Liver (tissue), 9 donors: Measurements from ENCODE around the gene PLA2G7. TPM values are rescaled to one million over a fixed set of nuclear protein-coding genes. Genes with fewer than 3 reads are reported as not detected.

ENCODE experiments used
- DNase-seq: peaks from one replicate; pipeline ENCODE4 v3.0.0-alpha.2; 2017; ENCODE audit warnings: low spot score
- H3K27ac ChIP-seq, 2 donors: one replicate each; pipeline ENCODE4 v1.7.0; 2013; ENCODE audit warnings: inconsistent platforms in 2 of 2, low read length in 2 of 2, control low read depth in 1 of 2, low read depth in 1 of 2, mild to moderate bottlenecking in 1 of 2
- H3K27me3 ChIP-seq, 4 donors: one replicate each; pipeline versions ENCODE4 v1.6.1 to v1.7.0; 2013; ENCODE audit warnings: low read length in 3 of 4, inconsistent platforms in 1 of 4, mild to moderate bottlenecking in 1 of 4, moderate library complexity in 1 of 4; ENCODE audit not compliant: control insufficient read depth in 4 of 4, insufficient read depth in 4 of 4
- H3K36me3 ChIP-seq, 4 donors: one replicate each; pipeline versions ENCODE4 v1.6.1 to v1.7.0; 2013; ENCODE audit warnings: low read length in 3 of 4, mild to moderate bottlenecking in 3 of 4, low read depth in 1 of 4, moderate library complexity in 1 of 4; ENCODE audit not compliant: control insufficient read depth in 4 of 4, insufficient read depth in 3 of 4
- H3K4me1 ChIP-seq, 4 donors: one replicate each; pipeline versions ENCODE4 v1.6.1 to v1.7.0; 2013; ENCODE audit warnings: low read length in 3 of 4, mild to moderate bottlenecking in 3 of 4, moderate library complexity in 1 of 4; ENCODE audit not compliant: control insufficient read depth in 4 of 4, insufficient read depth in 4 of 4
- H3K4me3 ChIP-seq, 3 donors: one replicate each; pipeline versions ENCODE4 v1.6.1 to v1.7.0; 2013; ENCODE audit warnings: low read length in 3 of 3, control low read depth in 1 of 3, low read depth in 1 of 3, mild to moderate bottlenecking in 1 of 3
- H3K9ac ChIP-seq, 2 donors: one replicate each; pipeline ENCODE4 v1.7.0; 2013; ENCODE audit warnings: low read length in 2 of 2, mild to moderate bottlenecking in 2 of 2, moderate library complexity in 2 of 2, control low read depth in 1 of 2, low read depth in 1 of 2
- H3K9me3 ChIP-seq, 4 donors: one replicate each; pipeline versions ENCODE4 v1.6.1 to v1.7.0; 2013; ENCODE audit warnings: low read length in 3 of 4; ENCODE audit not compliant: control insufficient read depth in 4 of 4
- FOXA1 ChIP-seq: IDR thresholded peaks from 2 replicates; pipeline ENCODE4 v1.6.1; 2016; ENCODE audit warnings: antibody characterized with exemption
- FOXA2 ChIP-seq: IDR thresholded peaks from 2 replicates; pipeline ENCODE4 v1.6.1; 2016; ENCODE audit warnings: antibody characterized with exemption
- GABPA ChIP-seq, 2 donors: IDR thresholded peaks in 1 of 2; conservative IDR thresholded peaks in 1 of 2; 2 replicates each; pipeline ENCODE4 v1.6.1; 2016; ENCODE audit warnings: antibody characterized with exemption in 2 of 2, mild to moderate bottlenecking in 1 of 2, moderate library complexity in 1 of 2
- HNF4A ChIP-seq, 2 donors: conservative IDR thresholded peaks; 2 replicates each; pipeline ENCODE4 v1.6.1; 2016; ENCODE audit warnings: antibody characterized with exemption in 2 of 2, mild to moderate bottlenecking in 2 of 2
- HNF4G ChIP-seq: IDR thresholded peaks from 2 replicates; pipeline ENCODE4 v1.6.1; 2016; ENCODE audit warnings: antibody characterized with exemption
- JUND ChIP-seq, 2 donors: IDR thresholded peaks; 2 replicates each; pipeline ENCODE4 v1.6.1; 2016; ENCODE audit warnings: antibody characterized with exemption in 2 of 2
- NR2F2 ChIP-seq: IDR thresholded peaks from 2 replicates; pipeline ENCODE4 v1.6.1; 2016; ENCODE audit warnings: antibody characterized with exemption
- RAD21 ChIP-seq, 2 donors: IDR thresholded peaks; 2 replicates each; pipeline ENCODE4 v1.6.1; 2016; ENCODE audit warnings: antibody characterized with exemption in 2 of 2, mild to moderate bottlenecking in 2 of 2
- RXRA ChIP-seq, 2 donors: IDR thresholded peaks; 2 replicates each; pipeline ENCODE4 v1.6.1; 2017 to 2018; ENCODE audit warnings: antibody characterized with exemption in 2 of 2, mild to moderate bottlenecking in 1 of 2
- SP1 ChIP-seq: IDR thresholded peaks from 2 replicates; pipeline ENCODE4 v1.6.1; 2018; ENCODE audit warnings: antibody characterized with exemption, mild to moderate bottlenecking
- TAF1 ChIP-seq: conservative IDR thresholded peaks from 2 replicates; pipeline ENCODE4 v1.6.1; 2016; ENCODE audit warnings: antibody characterized with exemption, mild to moderate bottlenecking
- YY1 ChIP-seq: IDR thresholded peaks from 2 replicates; pipeline ENCODE4 v1.6.1; 2016; ENCODE audit warnings: antibody characterized with exemption, mild to moderate bottlenecking
- WGBS: extraction: QIAGEN DNeasy Blood & Tissue Kit; methylation state at CpG from one replicate; pipeline ENCODE4 v1.1.7; 2013; 5-methylcytosine and 5-hydroxymethylcytosine counted together
- polyA plus RNA-seq, 2 donors: library from polyadenylated mRNA; stranded (reverse) in 1 of 2; unstranded in 1 of 2; fragments of 200-250 nt in 1 of 2; fragments of >200 nt in 1 of 2; fragmentation: Nextera tagmentation in 1 of 2; extraction: Ambion mirVana in 1 of 2; gene quantifications; one replicate each; pipeline versions ENCODE4 v1.2.1 to v1.2.3, GENCODE V29; 2013 to 2015
- total RNA-seq, 2 donors: library from RNA; depleted of rRNA; stranded (reverse); fragments of >200 nt; gene quantifications; one replicate each; pipeline ENCODE4 v1.2.3, GENCODE V29; 2014
- TF ChIP-seq, protein P1 (sequence below): IDR thresholded peaks from 2 replicates; pipeline ENCODE4 v1.6.1; 2016; ENCODE audit warnings: antibody characterized with exemption
- TF ChIP-seq, protein P2 (sequence below): fragments of 150-350 bp; IDR thresholded peaks from 2 replicates; pipeline ENCODE4 v1.5.1; 2017; ENCODE audit warnings: improper control_type of control experiment, low read depth, low read length; ENCODE audit not compliant: missing input control
- TF ChIP-seq, protein P3 (sequence below): IDR thresholded peaks from 2 replicates; pipeline ENCODE4 v1.6.1; 2016; ENCODE audit warnings: antibody characterized with exemption, mild to moderate bottlenecking
- TF ChIP-seq, protein P4 (sequence below): IDR thresholded peaks from 2 replicates; pipeline ENCODE4 v1.6.1; 2016; ENCODE audit warnings: antibody characterized with exemption
- TF ChIP-seq, protein P5 (sequence below): IDR thresholded peaks from 2 replicates; pipeline ENCODE4 v1.6.1; 2016; ENCODE audit warnings: antibody characterized with exemption
- donor health status: healthy.
- donor health status: healthy.
- donor health status: healthy.
- donor health status: healthy.
- donor health status: healthy.

The PLA2G7 gene
- total and polyA plus RNA-seq, 4 donors = 0.35 to 24.7 (median 1.3) TPM

DNA sequence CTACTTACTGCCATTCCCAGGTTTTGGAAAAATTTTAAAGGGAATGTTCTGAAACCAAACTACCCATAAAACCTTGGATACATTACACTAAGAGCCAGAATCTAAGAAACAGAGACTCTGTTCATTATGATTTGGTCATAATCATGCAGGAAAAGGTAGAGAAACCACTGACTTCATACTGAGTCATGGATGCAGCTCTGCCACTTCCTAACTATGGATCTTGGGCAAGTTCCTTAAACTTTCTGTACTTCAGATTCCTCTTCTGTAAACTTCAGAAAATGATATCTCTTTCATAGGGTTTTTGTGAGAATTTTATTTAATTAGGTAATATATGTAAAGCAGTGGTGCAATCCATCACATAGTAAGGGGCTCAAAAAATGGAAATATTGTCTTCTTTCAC is 20.0 kb downstream of the PLA2G7 start:
- no peak for TF ChIP-seq HNF4A (conservative IDR thresholded peaks at IDR 0.05)
- no peak for TF ChIP-seq JUND (IDR thresholded peaks at IDR 0.05)
- TF ChIP-seq SP1 = no peak
- no peak for TF ChIP-seq NR2F2
- no peak for TF ChIP-seq RAD21 (IDR thresholded peaks at IDR 0.05)
- TF ChIP-seq HNF4G = no peak
- no peak for TF ChIP-seq FOXA2
- TF ChIP-seq GABPA (IDR thresholded peaks at IDR 0.05 in 1 of 2, conservative IDR thresholded peaks at IDR 0.05 in 1 of 2) = no peak
- TF ChIP-seq, protein P1, sequence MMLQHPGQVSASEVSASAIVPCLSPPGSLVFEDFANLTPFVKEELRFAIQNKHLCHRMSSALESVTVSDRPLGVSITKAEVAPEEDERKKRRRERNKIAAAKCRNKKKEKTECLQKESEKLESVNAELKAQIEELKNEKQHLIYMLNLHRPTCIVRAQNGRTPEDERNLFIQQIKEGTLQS = no peak
- no peak for TF ChIP-seq TAF1
- TF ChIP-seq, protein P2, sequence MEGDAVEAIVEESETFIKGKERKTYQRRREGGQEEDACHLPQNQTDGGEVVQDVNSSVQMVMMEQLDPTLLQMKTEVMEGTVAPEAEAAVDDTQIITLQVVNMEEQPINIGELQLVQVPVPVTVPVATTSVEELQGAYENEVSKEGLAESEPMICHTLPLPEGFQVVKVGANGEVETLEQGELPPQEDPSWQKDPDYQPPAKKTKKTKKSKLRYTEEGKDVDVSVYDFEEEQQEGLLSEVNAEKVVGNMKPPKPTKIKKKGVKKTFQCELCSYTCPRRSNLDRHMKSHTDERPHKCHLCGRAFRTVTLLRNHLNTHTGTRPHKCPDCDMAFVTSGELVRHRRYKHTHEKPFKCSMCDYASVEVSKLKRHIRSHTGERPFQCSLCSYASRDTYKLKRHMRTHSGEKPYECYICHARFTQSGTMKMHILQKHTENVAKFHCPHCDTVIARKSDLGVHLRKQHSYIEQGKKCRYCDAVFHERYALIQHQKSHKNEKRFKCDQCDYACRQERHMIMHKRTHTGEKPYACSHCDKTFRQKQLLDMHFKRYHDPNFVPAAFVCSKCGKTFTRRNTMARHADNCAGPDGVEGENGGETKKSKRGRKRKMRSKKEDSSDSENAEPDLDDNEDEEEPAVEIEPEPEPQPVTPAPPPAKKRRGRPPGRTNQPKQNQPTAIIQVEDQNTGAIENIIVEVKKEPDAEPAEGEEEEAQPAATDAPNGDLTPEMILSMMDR = no peak
- no peak for TF ChIP-seq YY1
- TF ChIP-seq, protein P3, sequence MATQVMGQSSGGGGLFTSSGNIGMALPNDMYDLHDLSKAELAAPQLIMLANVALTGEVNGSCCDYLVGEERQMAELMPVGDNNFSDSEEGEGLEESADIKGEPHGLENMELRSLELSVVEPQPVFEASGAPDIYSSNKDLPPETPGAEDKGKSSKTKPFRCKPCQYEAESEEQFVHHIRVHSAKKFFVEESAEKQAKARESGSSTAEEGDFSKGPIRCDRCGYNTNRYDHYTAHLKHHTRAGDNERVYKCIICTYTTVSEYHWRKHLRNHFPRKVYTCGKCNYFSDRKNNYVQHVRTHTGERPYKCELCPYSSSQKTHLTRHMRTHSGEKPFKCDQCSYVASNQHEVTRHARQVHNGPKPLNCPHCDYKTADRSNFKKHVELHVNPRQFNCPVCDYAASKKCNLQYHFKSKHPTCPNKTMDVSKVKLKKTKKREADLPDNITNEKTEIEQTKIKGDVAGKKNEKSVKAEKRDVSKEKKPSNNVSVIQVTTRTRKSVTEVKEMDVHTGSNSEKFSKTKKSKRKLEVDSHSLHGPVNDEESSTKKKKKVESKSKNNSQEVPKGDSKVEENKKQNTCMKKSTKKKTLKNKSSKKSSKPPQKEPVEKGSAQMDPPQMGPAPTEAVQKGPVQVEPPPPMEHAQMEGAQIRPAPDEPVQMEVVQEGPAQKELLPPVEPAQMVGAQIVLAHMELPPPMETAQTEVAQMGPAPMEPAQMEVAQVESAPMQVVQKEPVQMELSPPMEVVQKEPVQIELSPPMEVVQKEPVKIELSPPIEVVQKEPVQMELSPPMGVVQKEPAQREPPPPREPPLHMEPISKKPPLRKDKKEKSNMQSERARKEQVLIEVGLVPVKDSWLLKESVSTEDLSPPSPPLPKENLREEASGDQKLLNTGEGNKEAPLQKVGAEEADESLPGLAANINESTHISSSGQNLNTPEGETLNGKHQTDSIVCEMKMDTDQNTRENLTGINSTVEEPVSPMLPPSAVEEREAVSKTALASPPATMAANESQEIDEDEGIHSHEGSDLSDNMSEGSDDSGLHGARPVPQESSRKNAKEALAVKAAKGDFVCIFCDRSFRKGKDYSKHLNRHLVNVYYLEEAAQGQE = no peak
- no peak for TF ChIP-seq RXRA (IDR thresholded peaks at IDR 0.05)
- TF ChIP-seq, protein P4, sequence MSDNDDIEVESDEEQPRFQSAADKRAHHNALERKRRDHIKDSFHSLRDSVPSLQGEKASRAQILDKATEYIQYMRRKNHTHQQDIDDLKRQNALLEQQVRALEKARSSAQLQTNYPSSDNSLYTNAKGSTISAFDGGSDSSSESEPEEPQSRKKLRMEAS = no peak
- TF ChIP-seq, protein P5, sequence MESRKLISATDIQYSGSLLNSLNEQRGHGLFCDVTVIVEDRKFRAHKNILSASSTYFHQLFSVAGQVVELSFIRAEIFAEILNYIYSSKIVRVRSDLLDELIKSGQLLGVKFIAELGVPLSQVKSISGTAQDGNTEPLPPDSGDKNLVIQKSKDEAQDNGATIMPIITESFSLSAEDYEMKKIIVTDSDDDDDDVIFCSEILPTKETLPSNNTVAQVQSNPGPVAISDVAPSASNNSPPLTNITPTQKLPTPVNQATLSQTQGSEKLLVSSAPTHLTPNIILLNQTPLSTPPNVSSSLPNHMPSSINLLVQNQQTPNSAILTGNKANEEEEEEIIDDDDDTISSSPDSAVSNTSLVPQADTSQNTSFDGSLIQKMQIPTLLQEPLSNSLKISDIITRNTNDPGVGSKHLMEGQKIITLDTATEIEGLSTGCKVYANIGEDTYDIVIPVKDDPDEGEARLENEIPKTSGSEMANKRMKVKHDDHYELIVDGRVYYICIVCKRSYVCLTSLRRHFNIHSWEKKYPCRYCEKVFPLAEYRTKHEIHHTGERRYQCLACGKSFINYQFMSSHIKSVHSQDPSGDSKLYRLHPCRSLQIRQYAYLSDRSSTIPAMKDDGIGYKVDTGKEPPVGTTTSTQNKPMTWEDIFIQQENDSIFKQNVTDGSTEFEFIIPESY = no peak
- H3K27ac ChIP-seq = no peak overlapping the region
- no peaks in the 10 kb centered on the region for H3K4me1 ChIP-seq
- DNase-seq = no peak
- no peaks in the 10 kb centered on the region for H3K27me3 ChIP-seq
- H3K36me3 ChIP-seq = no peaks in the 10 kb centered on the region
- H3K9ac ChIP-seq = no peak overlapping the region
- no peaks in the 10 kb centered on the region for H3K9me3 ChIP-seq
- H3K4me3 ChIP-seq = no peak overlapping the region

DNA sequence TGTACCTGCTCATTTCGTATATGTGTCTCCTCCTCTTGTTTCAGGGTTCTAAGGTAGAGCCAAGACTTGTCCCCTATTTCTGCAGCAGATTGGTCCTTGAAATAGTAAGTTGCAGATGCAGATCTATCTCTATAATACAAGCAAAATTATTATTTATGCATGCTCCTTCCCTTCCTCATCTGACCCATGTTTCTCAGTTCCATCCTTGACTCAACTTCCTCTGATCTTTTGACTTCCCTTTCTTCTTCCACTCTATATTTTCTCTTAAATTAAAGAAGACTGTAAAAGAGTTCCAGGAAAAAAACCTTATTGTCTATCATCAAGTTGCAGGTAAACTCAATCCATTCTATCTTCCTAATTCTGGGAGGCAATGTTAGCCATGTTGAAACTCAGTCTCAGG is 23.7 kb downstream of the PLA2G7 start:
- WGBS = 84% methylated on average over 1 of the region's 1 CpG
- no peak overlapping the region for H3K4me3 ChIP-seq
- no peak for TF ChIP-seq FOXA1
- no peak for TF ChIP-seq GABPA (IDR thresholded peaks at IDR 0.05 in 1 of 2, conservative IDR thresholded peaks at IDR 0.05 in 1 of 2)
- TF ChIP-seq NR2F2 = no peak
- no peaks in the 10 kb centered on the region for H3K9me3 ChIP-seq
- DNase-seq = no peak
- H3K4me1 ChIP-seq = no peaks in the 10 kb centered on the region
- H3K27ac ChIP-seq = no peak overlapping the region
- H3K9ac ChIP-seq = no peak overlapping the region
- H3K27me3 ChIP-seq = no peaks in the 10 kb centered on the region
- H3K36me3 ChIP-seq = no peaks in the 10 kb centered on the region
